ENCODE data around the gene SSBP3. TPM values are rescaled to one million over a fixed set of nuclear protein-coding genes. Genes with fewer than 3 reads are reported as not detected.
"Not testable (repeated sequence)": the region's sequence is repeated elsewhere in the genome, so short reads cannot be mapped to it uniquely, and the experiment has no call there.

Gene SSBP3
- total RNA-seq, 4 donors from 2014 or later, result 26.4 to 49.5 (median 37.1) TPM

GRCh38 chr1:54220004-54220811 lies 186.0 kb downstream of the SSBP3 start:
- no peak overlapping the region for H3K4me3 ChIP-seq

GRCh38 chr1:54219688-54220003 lies 186.5 kb downstream of the SSBP3 start:
- Histone ChIP-seq H3K9me3 (no peaks in the 10 kb centered on the region), H3K4me3 (no peak overlapping the region), H3K27me3 (no peaks in the 10 kb centered on the region), H3K27ac (peak overlapping the region; percentile 26), H3K36me3 (peaks cover 51% of the 10 kb centered on the region), H3K4me1 (peaks cover 25% of the 10 kb centered on the region)
- WGBS, result 52% methylated on average over 3 of the region's 3 CpGs
- TF ChIP-seq POLR2A (IDR thresholded peaks at IDR 0.05) (no peak), POLR2AphosphoS5 (IDR thresholded peaks at IDR 0.05) (no peak), EP300 (IDR thresholded peaks at IDR 0.05) (no peak), CTCF (IDR thresholded peaks at IDR 0.05) (no peak)
- no peak for DNase-seq (ENCODE audit: low spot score in 2 of 2)

More at GRCh38 chr1:54220004-54220811, 186.0 kb downstream of the SSBP3 start:
- DNase-seq (ENCODE audit: low spot score in 2 of 2), result no peak
- Histone ChIP-seq H3K36me3 (peaks cover 46% of the 10 kb centered on the region), H3K27me3 (no peaks in the 10 kb centered on the region), H3K27ac (peak overlapping the region; percentile 26), H3K4me1 (peaks cover 25% of the 10 kb centered on the region), H3K9me3 (no peaks in the 10 kb centered on the region)
- TF ChIP-seq CTCF (IDR thresholded peaks at IDR 0.05), result no peak
- TF ChIP-seq POLR2AphosphoS5 (IDR thresholded peaks at IDR 0.05), result no peak
- no peak for TF ChIP-seq POLR2A (IDR thresholded peaks at IDR 0.05)
- TF ChIP-seq EP300 (IDR thresholded peaks at IDR 0.05), result no peak
- WGBS, result 47% methylated on average over 18 of the region's 18 CpGs

DNA sequence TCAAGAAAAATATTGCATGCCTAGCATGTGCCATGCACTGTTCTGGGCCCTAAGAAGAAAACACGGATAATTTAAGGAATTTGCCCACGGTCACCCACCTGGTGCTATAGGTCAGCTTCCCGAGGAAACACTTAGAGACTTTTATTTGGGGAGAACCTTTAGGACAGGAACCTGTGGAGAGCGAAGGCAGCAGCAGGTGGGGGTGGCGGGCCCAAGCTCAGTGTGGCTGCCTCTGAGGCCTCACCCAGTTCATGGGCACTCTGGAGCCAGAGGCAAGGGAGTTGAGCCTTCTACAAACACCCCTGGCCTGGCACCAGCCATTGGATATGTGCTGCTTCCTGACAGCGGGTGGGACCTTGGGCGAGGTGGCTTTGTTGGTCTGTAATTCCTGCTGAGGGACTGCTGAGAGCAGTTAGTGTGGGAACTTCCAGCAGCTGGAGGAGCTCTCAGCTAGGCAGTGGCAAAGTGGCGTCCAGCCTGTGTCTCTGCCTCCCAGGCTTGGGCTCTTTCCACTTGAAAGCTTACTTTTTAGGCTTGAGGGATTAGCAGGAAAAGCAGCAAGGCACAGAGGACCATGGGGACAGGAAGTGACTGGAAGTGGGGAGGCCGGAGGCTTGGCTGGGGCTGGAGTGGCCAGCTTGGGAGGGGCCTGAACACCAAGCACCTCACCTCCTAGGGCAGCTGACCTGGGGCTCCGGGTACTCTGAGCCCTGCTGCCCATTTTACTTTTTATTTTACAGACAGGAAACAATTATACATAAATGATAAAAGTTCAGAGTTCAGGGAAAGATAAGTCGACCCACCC lies 187.1 kb downstream of the SSBP3 start:
- DNase-seq (ENCODE audit: low spot score in 2 of 2), result no peak
- WGBS, result 57% methylated on average over 11 of the region's 11 CpGs
- Histone ChIP-seq H3K27ac (peak overlapping the region; percentile 10), H3K4me3 (no peak overlapping the region), H3K9me3 (no peaks in the 10 kb centered on the region), H3K4me1 (peaks cover 25% of the 10 kb centered on the region), H3K36me3 (peaks cover 57% of the 10 kb centered on the region), H3K27me3 (no peaks in the 10 kb centered on the region)
- no peak for TF ChIP-seq CTCF (IDR thresholded peaks at IDR 0.05)
- TF ChIP-seq POLR2A (IDR thresholded peaks at IDR 0.05), result no peak
- no peak for TF ChIP-seq EP300 (IDR thresholded peaks at IDR 0.05)
- no peak for TF ChIP-seq POLR2AphosphoS5 (IDR thresholded peaks at IDR 0.05)

DNA sequence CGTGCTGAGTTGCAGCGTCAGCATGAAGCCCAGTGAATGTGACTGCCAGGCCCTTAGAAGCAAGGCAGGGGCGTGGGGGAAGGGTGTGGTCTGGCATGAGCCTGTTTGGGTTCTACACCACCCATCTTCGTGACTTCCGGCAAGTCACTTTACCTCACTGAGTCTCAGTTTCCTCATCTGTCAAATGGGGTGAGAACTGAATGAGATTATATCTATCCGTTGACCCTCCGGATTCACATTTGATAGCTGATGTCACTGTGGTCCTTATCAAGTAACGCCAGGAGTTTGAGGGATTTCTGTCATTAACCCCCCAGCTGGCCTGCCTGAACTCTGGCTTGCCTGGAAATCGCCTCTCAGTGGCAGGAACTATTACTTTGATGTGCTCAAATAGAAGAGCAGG lies 190.7 kb downstream of the SSBP3 start:
- 91% methylated on average over 9 of the region's 9 CpGs for WGBS
- no peak for TF ChIP-seq CTCF (IDR thresholded peaks at IDR 0.05)
- TF ChIP-seq EP300 (IDR thresholded peaks at IDR 0.05), result no peak
- TF ChIP-seq POLR2AphosphoS5 (IDR thresholded peaks at IDR 0.05), result no peak
- no peak for TF ChIP-seq POLR2A (IDR thresholded peaks at IDR 0.05)
- Histone ChIP-seq H3K27ac (no peak overlapping the region), H3K36me3 (peaks cover 85% of the 10 kb centered on the region), H3K9me3 (no peaks in the 10 kb centered on the region), H3K27me3 (no peaks in the 10 kb centered on the region), H3K4me1 (peaks cover 19% of the 10 kb centered on the region), H3K4me3 (no peak overlapping the region)
- DNase-seq (ENCODE audit: low spot score in 2 of 2), result no peak

DNA sequence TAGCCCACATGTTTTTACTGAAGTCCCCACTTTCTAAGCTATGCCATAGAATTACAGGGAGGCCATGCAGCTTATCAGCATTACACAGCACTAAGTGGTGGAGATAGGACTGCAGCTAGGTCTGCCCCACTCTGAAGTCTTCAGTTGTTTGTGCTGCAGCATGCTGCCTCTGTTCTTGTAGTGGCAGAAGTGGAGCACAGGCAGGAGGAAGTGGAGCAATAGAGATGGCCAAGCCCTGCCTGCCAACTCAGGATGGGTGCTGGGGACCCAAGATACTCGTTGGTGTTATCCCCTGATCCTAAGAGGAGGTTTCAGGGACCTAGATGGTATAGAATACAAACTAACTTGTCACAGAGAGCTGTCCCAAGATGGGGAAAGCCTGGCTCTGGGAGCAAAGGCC lies 193.3 kb downstream of the SSBP3 start:
- WGBS, result 56% methylated on average over 1 of the region's 1 CpG
- Histone ChIP-seq H3K4me1 (no peaks in the 10 kb centered on the region), H3K27ac (no peak overlapping the region), H3K4me3 (no peak overlapping the region), H3K27me3 (no peaks in the 10 kb centered on the region), H3K9me3 (no peaks in the 10 kb centered on the region), H3K36me3 (peaks cover 95% of the 10 kb centered on the region)
- DNase-seq (ENCODE audit: low spot score in 2 of 2), result no peak
- TF ChIP-seq POLR2AphosphoS5 (IDR thresholded peaks at IDR 0.05) (no peak), EP300 (IDR thresholded peaks at IDR 0.05) (no peak)

DNA sequence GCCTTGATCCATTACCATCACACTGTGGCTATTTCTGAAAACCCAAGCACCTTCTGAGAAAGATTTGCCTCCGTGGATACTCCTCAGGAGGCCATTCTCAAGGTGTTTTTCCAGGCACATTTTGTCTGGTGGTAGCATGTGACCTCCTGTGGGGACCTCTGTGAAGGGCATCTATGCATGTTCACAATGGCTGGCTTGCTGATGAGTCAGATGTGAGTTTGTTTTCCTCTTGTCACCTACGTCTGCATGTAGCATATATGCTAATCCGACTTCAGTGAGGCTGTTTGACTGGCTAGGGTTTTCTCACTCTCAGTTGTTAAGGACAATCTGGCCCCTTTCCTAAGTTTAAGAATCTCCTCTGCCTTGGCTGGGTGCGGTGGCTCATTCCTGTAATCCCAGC lies 198.3 kb downstream of the SSBP3 start:
- not testable (repeated sequence) for H3K4me1 ChIP-seq; H3K27ac ChIP-seq; H3K27me3 ChIP-seq; DNase-seq (ENCODE audit: low spot score in 2 of 2); H3K4me3 ChIP-seq; H3K9me3 ChIP-seq
- WGBS, result 67% methylated on average over 4 of the region's 4 CpGs
- peaks cover 76% of the 10 kb centered on the region for H3K36me3 ChIP-seq

All from suprapubic skin (tissue), 4 donors.